Esophagus squamous epithelium (tissue), 5 donors: ENCODE measurements around the gene CENPP. TPM values are rescaled to one million over a fixed set of nuclear protein-coding genes. Genes with fewer than 3 reads are reported as not detected.
A peak's percentile ranks its signal among the peaks of the same experiment; 100 is the strongest.

ENCODE experiments used
- DNase-seq: peaks from one replicate; lab custom pipeline; 2025; lab: John Stamatoyannopoulos, UW
- H3K27ac ChIP-seq, 4 donors: fragments of 200-600 bp; sonication (generic); one replicate each; pipeline ENCODE4 v1.5.1; 2016 to 2019; ENCODE audit warnings: mild to moderate bottlenecking in 1 of 4
- H3K27me3 ChIP-seq, 4 donors: fragments of 200-600 bp; sonication (generic); 1 replicate in 3 of 4; 2 replicates in 1 of 4; pipeline versions ENCODE4 v1.5.1 to v1.6.0; 2017 to 2021; ENCODE audit warnings: antibody characterized with exemption in 1 of 4
- H3K36me3 ChIP-seq, 3 donors: fragments of 200-600 bp; sonication (generic); one replicate each; pipeline ENCODE4 v1.5.1; 2016 to 2019
- H3K4me1 ChIP-seq, 3 donors: fragments of 200-600 bp; sonication (generic); one replicate each; pipeline ENCODE4 v1.5.1; 2017 to 2019
- H3K4me3 ChIP-seq, 4 donors: fragments of 200-600 bp; sonication (generic); 1 replicate in 3 of 4; 2 replicates in 1 of 4; pipeline ENCODE4 v1.5.1; 2016 to 2019; ENCODE audit warnings: mild to moderate bottlenecking in 2 of 4, moderate library complexity in 1 of 4
- H3K9me3 ChIP-seq, 3 donors: fragments of 200-600 bp; sonication (generic); one replicate each; pipeline ENCODE4 v1.5.1; 2016 to 2019
- POLR2A ChIP-seq, 4 donors: fragments of 450-650 bp; IDR thresholded peaks; one replicate each; pipeline ENCODE4 v1.6.1; 2017; ENCODE audit warnings: antibody characterized with exemption in 4 of 4, mild to moderate bottlenecking in 4 of 4, moderate library complexity in 3 of 4
- WGBS, 2 donors: methylation state at CpG; one replicate each; pipeline ENCODE4 v1.1.5; 2018; 5-methylcytosine and 5-hydroxymethylcytosine counted together
- intact Hi-C: fragments of 100-400 bp; cut with DNase I; formaldehyde crosslinking; loops from one replicate; pipeline ENCODE4 v1.15.0; 2022
- total RNA-seq, 4 donors: library from RNA; depleted of rRNA; stranded (reverse); fragments of >200 nt; gene quantifications; one replicate each; pipeline ENCODE4 v1.1.0, GENCODE V29; 2016
- TF ChIP-seq, protein P1 (sequence below), 6 experiments: fragments of 450-650 bp in 4 of 6; fragments of 200-600 bp in 2 of 6; sonication (generic) in 2 of 6; IDR thresholded peaks; one replicate each; pipeline ENCODE4 v1.5.1; 2016 to 2019; ENCODE audit warnings: antibody characterized with exemption in 6 of 6, mild to moderate bottlenecking in 4 of 6, moderate library complexity in 4 of 6
- donor health status: DM: yes; HTN: yes; CAD: no.

CENPP gene
- total RNA-seq, 4 donors from 2014 or later = 6.0 to 10.7 (median 7.5) TPM

DNA sequence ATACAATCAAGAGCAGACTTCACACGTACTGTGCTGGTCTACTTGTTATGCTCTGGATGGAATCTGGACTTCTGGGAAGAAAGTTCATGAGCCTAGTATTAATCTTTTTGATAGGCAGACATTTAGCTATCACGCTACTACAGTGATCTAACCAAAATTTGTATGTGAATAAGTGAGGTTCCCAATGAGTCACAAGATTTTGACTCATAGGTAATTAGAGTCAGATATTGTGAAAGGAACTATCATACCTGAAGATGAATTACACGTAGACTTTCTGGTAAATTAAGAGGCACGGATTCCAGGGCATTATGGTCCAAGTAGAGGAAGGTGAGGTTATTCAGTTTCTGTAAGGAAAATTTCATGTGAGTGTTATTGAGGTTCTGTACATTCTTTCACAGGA, 60.2 kb downstream of the CENPP start:
- DNase-seq = no peak
- 41 to 61% methylated on average over 4 of the region's 4 CpGs for WGBS, 2 donors

DNA sequence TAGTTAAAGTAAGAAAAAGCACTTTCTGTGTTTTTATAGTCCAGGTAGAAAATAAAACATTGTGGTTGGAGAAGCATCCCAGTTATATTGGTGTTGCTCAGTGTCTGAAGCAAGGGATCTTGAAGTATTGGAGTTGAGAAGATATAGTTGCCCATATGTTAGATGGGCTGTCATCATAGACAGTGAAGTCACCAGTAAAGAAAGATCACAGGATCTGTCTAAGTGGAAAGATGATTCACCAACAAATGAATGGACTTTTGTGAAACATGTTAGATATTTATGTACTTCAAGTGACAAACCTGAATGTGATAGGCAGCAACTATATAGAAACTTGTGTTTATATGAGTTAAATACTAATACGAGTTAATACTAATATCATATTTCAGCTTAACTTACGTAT, 66.9 kb downstream of the CENPP start:
- Histone ChIP-seq H3K36me3 (peaks cover 0 to 6% (median 0%) of the 10 kb centered on the region in 3 donors), H3K27me3 (no peaks in the 10 kb centered on the region), H3K4me1 (peaks cover 0 to 9% (median 0%) of the 10 kb centered on the region in 3 donors), H3K9me3 (no peaks in the 10 kb centered on the region), H3K27ac (no peak overlapping the region), H3K4me3 (no peak overlapping the region)
- no peak for TF ChIP-seq POLR2A (IDR thresholded peaks at IDR 0.05)
- TF ChIP-seq, protein P1, sequence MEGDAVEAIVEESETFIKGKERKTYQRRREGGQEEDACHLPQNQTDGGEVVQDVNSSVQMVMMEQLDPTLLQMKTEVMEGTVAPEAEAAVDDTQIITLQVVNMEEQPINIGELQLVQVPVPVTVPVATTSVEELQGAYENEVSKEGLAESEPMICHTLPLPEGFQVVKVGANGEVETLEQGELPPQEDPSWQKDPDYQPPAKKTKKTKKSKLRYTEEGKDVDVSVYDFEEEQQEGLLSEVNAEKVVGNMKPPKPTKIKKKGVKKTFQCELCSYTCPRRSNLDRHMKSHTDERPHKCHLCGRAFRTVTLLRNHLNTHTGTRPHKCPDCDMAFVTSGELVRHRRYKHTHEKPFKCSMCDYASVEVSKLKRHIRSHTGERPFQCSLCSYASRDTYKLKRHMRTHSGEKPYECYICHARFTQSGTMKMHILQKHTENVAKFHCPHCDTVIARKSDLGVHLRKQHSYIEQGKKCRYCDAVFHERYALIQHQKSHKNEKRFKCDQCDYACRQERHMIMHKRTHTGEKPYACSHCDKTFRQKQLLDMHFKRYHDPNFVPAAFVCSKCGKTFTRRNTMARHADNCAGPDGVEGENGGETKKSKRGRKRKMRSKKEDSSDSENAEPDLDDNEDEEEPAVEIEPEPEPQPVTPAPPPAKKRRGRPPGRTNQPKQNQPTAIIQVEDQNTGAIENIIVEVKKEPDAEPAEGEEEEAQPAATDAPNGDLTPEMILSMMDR (IDR thresholded peaks at IDR 0.05) = no peak
- intact Hi-C loops = no loop called here
- DNase-seq = no peak
- 82 to 83% methylated on average over 2 of the region's 2 CpGs for WGBS, 2 donors

More for the DNA sequence above, 60.2 kb downstream of the CENPP start:
- TF ChIP-seq, protein P1 (IDR thresholded peaks at IDR 0.05) = no peak
- TF ChIP-seq POLR2A (IDR thresholded peaks at IDR 0.05) = no peak
- Histone ChIP-seq H3K36me3 (no peaks in the 10 kb centered on the region), H3K27me3 (no peaks in the 10 kb centered on the region), H3K9me3 (no peaks in the 10 kb centered on the region), H3K4me1 (peaks cover 0 to 21% (median 5%) of the 10 kb centered on the region in 3 donors), H3K27ac (peak overlapping the region in 2 of 4 donors; percentile 8 to 49), H3K4me3 (no peak overlapping the region)
- intact Hi-C loops = no loop called here

DNA sequence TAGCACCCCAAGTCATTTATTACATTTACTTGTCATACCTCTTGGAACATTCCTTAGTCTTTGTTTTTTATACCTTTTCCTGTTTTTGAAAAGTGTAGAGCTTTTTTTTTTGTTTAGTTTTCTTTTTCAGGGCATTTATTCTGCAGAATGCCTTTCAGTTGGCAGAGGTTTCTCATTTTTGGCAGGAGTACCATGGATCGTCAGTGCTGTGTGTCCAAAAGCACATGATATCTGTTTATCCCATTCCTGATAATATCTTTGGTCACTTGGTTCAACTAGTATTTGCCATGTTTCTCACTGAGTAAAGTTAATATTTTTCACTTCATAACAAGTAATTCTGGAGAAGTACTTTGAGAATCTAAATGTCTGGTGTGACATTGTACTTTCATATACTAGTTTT, 67.9 kb downstream of the CENPP start:
- peak overlapping the region in 1 of 4 donors; percentile 49 for H3K27ac ChIP-seq
- H3K4me1 ChIP-seq = peaks cover 0 to 9% (median 0%) of the 10 kb centered on the region in 3 donors
- no peaks in the 10 kb centered on the region for H3K9me3 ChIP-seq
- WGBS, 2 donors = 14 to 22% methylated on average over 1 of the region's 1 CpG
- intact Hi-C loops = no loop called here
- no peak for DNase-seq
- H3K36me3 ChIP-seq = peaks cover 0 to 6% (median 0%) of the 10 kb centered on the region in 3 donors
- no peaks in the 10 kb centered on the region for H3K27me3 ChIP-seq
- TF ChIP-seq, protein P1 (IDR thresholded peaks at IDR 0.05) = no peak
- TF ChIP-seq POLR2A (IDR thresholded peaks at IDR 0.05) = no peak
- H3K4me3 ChIP-seq = no peak overlapping the region

DNA sequence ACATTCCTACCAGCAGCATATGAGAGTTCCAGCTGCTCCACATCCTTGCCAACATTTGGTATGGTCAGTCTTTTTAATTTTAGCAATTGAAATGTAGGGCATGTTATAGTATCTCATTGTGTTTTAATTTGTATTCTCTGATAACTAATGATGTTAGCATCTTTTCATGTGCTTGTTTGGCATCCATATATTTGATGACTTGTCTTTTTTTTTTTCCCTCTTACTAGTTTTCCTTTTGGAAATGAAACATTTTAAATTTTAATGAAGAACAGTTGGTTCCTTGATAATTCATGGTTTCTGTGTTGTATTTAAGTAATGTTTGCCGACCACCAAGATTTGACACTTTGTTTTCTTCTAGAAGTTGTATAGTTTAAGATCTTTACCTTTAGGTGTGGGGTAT, 69.9 kb downstream of the CENPP start:
- H3K36me3 ChIP-seq = peaks cover 0 to 6% (median 0%) of the 10 kb centered on the region in 3 donors

DNA sequence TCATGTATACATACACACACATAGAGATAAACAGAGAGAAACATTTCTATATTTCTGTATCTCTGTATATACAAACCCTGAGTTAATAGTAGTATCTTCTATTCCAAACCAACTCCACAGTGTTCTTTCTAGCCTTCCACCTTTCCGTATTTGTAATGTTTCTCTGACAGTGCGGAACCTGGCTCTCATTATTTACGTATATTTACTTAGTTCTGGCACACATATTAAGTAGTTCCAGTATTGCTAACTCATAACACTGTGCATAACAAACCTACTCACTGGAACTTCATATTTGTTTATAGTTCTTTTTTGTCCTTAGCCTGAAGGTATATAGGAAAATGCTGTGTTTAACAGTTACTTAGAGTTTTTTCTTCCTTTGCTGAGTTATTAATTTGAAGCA, 72.1 kb downstream of the CENPP start:
- no peak for TF ChIP-seq POLR2A (IDR thresholded peaks at IDR 0.05)
- TF ChIP-seq, protein P1 (IDR thresholded peaks at IDR 0.05) = no peak
- H3K4me3 ChIP-seq = no peak overlapping the region
- no peak for DNase-seq
- peaks cover 0 to 9% (median 0%) of the 10 kb centered on the region in 3 donors for H3K4me1 ChIP-seq
- H3K9me3 ChIP-seq = no peaks in the 10 kb centered on the region
- no peaks in the 10 kb centered on the region for H3K27me3 ChIP-seq
- H3K27ac ChIP-seq = no peak overlapping the region
- H3K36me3 ChIP-seq = peaks cover 0 to 6% (median 0%) of the 10 kb centered on the region in 3 donors
- WGBS, 2 donors = 80 to 95% methylated on average over 3 of the region's 3 CpGs
- intact Hi-C loops = no loop called here

More for the DNA sequence above, 69.9 kb downstream of the CENPP start:
- no peak for DNase-seq
- 95 to 100% methylated on average over 1 of the region's 1 CpG for WGBS, 2 donors
- Histone ChIP-seq H3K4me1 (peaks cover 0 to 9% (median 0%) of the 10 kb centered on the region in 3 donors), H3K27ac (no peak overlapping the region), H3K9me3 (no peaks in the 10 kb centered on the region), H3K27me3 (no peaks in the 10 kb centered on the region), H3K4me3 (no peak overlapping the region)
- TF ChIP-seq, protein P1 (IDR thresholded peaks at IDR 0.05) = no peak
- intact Hi-C loops = no loop called here
